ENCODE measurements around the gene DLGAP5. TPM values are rescaled to one million over a fixed set of nuclear protein-coding genes. Genes with fewer than 3 reads are reported as not detected.
A peak's percentile ranks its signal among the peaks of the same experiment; 100 is the strongest.

Gene DLGAP5
- total RNA-seq, 1 donor from 2014 or later = 8.8 TPM

- no peak for TF ChIP-seq CTCF (IDR thresholded peaks at IDR 0.05)
- H3K27ac Mint-ChIP-seq (ENCODE audit: unreplicated experiment) = peak overlapping the region; percentile 81
- H3K36me3 Mint-ChIP-seq (ENCODE audit: low read depth) = no peaks in the 10 kb centered on the region
- H3K9me3 Mint-ChIP-seq (ENCODE audit: low read depth) = no peaks in the 10 kb centered on the region
- H3K4me1 Mint-ChIP-seq (ENCODE audit: low read depth) = peaks cover 37% of the 10 kb centered on the region
- no peak for DNase-seq (ENCODE audit: low spot score)
- peak overlapping the region; percentile 81 for H3K4me3 Mint-ChIP-seq (ENCODE audit: unreplicated experiment)
- H3K27me3 Mint-ChIP-seq (ENCODE audit: low read depth) = no peaks in the 10 kb centered on the region
Observed at GRCh38 chr14:55130196-55130550, 61.2 kb downstream of the DLGAP5 start.

- Mint-ChIP-seq H3K27me3 (ENCODE audit: low read depth) (no peaks in the 10 kb centered on the region), H3K4me3 (ENCODE audit: unreplicated experiment) (peak overlapping the region; percentile 81), H3K36me3 (ENCODE audit: low read depth) (no peaks in the 10 kb centered on the region), H3K4me1 (ENCODE audit: low read depth) (peaks cover 37% of the 10 kb centered on the region), H3K9me3 (ENCODE audit: low read depth) (no peaks in the 10 kb centered on the region), H3K27ac (ENCODE audit: unreplicated experiment) (peak overlapping the region; percentile 81)
- DNase-seq (ENCODE audit: low spot score) = peak; percentile 91
- peak; percentile 25 for TF ChIP-seq CTCF (IDR thresholded peaks at IDR 0.05)
Observed at GRCh38 chr14:55129428-55130195, 61.8 kb downstream of the DLGAP5 start.

GRCh38 chr14:55129086-55129427, 62.3 kb downstream of the DLGAP5 start, which contains the start of gene LGALS3:
TSS of gene LGALS3 (plus strand) at chr14:55129252. CDS start at chr14:55137374, 8,122 bp downstream.
- H3K27ac Mint-ChIP-seq (ENCODE audit: unreplicated experiment) = peak within 1 kb of the TSS; percentile 81

GRCh38 chr14:55128386-55129085, 62.8 kb downstream of the DLGAP5 start:
- H3K27ac Mint-ChIP-seq (ENCODE audit: unreplicated experiment) = peak overlapping the region; percentile 24
- H3K4me3 Mint-ChIP-seq (ENCODE audit: unreplicated experiment) = peak overlapping the region; percentile 55
- TF ChIP-seq CTCF (IDR thresholded peaks at IDR 0.05) = no peak

More at GRCh38 chr14:55129086-55129427, 62.3 kb downstream of the DLGAP5 start, which contains the start of gene LGALS3:
- Mint-ChIP-seq H3K27me3 (ENCODE audit: low read depth) (no peaks in the 10 kb centered on the region), H3K4me3 (ENCODE audit: unreplicated experiment) (peak within 1 kb of the TSS; percentile 81), H3K4me1 (ENCODE audit: low read depth) (peaks cover 39% of the 10 kb centered on the region), H3K36me3 (ENCODE audit: low read depth) (no peaks in the 10 kb centered on the region), H3K9me3 (ENCODE audit: low read depth) (no peaks in the 10 kb centered on the region)
- no peak for TF ChIP-seq CTCF (IDR thresholded peaks at IDR 0.05)
- no peak for DNase-seq (ENCODE audit: low spot score)

GRCh38 chr14:55127460-55127951, 63.9 kb downstream of the DLGAP5 start:
- H3K9me3 Mint-ChIP-seq (ENCODE audit: low read depth) = no peaks in the 10 kb centered on the region
- no peak overlapping the region for H3K4me3 Mint-ChIP-seq (ENCODE audit: unreplicated experiment)
- H3K27me3 Mint-ChIP-seq (ENCODE audit: low read depth) = no peaks in the 10 kb centered on the region
- no peaks in the 10 kb centered on the region for H3K36me3 Mint-ChIP-seq (ENCODE audit: low read depth)
- H3K27ac Mint-ChIP-seq (ENCODE audit: unreplicated experiment) = no peak overlapping the region
- no peak for TF ChIP-seq CTCF (IDR thresholded peaks at IDR 0.05)
- DNase-seq (ENCODE audit: low spot score) = no peak
- H3K4me1 Mint-ChIP-seq (ENCODE audit: low read depth) = peaks cover 47% of the 10 kb centered on the region

More at GRCh38 chr14:55128386-55129085, 62.8 kb downstream of the DLGAP5 start:
- H3K4me1 Mint-ChIP-seq (ENCODE audit: low read depth) = peaks cover 41% of the 10 kb centered on the region
- no peaks in the 10 kb centered on the region for H3K36me3 Mint-ChIP-seq (ENCODE audit: low read depth)
- no peaks in the 10 kb centered on the region for H3K9me3 Mint-ChIP-seq (ENCODE audit: low read depth)
- no peak for DNase-seq (ENCODE audit: low spot score)
- H3K27me3 Mint-ChIP-seq (ENCODE audit: low read depth) = no peaks in the 10 kb centered on the region

Data from chondrocyte (in vitro differentiated cells).